GM04503 (cell line): ENCODE measurements around the gene OTOS.

Experiments
- DNase-seq: peaks from one replicate; pipeline ENCODE4 v3.0.0-alpha.2; 2012; ENCODE audit warnings: low read depth

OTOS gene

DNA sequence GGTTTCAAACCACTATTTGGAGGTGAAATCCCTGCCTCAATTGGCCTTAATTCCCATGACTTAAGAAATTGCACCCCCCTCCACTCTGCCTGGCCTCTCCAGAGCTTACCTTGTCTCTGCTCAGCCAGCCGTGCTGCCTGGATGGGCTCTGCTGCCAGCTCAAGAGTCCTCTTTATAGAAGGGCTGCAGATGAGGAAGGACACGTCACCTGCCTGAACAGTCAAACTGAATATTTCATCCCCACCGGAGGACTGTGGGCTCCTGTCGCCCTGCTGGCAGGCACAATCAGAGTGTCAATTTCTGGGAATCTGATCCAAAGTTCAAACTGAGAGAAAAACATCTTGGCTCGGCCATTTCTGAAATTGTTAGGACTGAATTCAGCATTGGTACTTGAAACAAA, at the start of gene OTOS:
Gene OTOS (minus strand): TSS at position 148 of the 400 bp plus-strand sequence. CDS start 332 bp downstream, outside the sequence.
- no peak for DNase-seq

DNA sequence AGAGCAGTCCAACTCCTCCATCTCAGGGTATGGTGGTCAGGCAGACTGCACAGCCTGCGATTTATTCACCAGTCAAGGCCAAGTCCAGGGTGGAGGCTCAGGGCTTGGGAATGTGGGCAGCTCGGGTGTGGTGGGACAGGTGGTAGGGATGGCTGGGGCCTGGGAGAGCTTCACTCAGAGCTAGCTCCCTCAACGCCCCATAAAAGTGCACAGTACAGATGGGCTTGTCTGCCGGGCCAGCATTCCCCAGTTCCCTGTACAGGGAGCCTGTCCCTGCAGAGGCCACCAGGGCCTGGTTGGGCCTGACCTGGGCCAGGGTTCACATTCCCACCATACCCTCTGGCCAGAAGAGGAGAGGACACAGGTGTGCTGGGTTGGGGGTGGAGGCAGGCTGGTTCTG, 49.2 kb upstream of the OTOS start:
- DNase-seq: no peak

DNA sequence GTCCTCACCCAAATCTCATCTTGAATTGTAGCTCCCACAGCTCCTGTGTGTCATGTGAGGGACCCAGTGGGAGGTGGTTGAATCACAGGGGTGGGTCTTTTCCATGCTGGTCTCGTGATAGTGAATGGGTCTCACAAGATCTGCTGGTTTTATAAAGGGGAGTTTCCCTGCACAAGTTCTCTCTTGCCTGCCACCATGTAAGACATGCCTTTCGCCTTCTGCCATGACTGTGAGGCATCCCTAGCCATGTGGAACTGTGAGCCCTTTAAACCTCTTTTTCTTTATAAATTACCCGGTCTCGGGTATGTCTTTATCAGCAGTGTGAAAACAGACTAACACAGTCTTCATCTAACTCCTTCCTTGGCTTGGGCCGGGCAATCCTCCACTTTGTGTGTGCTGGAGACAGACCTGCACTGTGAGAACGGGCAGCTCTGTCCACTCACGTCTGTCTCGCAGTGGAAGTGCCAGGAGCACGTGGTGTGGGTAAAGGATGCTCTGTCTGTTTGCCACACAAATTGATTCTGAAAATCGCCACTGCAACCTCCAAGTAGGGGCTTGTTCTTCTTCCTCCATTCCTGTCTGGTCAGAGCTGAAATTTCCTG, 47.6 kb upstream of the OTOS start:
- no peak for DNase-seq

DNA sequence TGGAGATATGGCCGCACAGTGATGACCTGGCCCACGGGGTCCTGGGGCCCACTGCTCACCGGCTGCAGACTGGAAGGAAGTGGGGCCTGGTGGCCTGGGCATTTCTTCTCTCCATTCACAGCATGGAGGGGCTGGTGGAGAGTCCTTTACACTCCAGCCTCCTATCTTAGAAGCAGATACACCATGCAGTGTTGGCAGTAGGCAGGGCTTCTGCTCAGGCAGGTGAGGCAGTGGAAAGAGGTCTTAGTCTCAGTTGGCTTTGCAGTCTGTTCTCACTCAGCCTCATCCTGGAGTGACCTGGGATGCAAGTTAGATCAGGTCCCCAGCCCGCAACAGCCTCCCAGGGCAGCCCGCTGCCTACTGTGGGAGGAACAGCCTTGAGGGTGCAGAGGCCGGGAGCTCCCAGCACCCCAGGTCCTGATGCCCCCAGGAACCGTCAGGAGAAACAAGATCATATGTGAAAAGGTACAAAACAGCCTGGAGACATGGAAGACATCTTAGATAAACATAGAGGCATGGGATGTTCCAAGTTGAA, 45.8 kb upstream of the OTOS start:
- DNase-seq: no peak

- no peak for DNase-seq
Observed at GRCh38 chr2:240184656-240185055, 44.2 kb upstream of the OTOS start.

DNA sequence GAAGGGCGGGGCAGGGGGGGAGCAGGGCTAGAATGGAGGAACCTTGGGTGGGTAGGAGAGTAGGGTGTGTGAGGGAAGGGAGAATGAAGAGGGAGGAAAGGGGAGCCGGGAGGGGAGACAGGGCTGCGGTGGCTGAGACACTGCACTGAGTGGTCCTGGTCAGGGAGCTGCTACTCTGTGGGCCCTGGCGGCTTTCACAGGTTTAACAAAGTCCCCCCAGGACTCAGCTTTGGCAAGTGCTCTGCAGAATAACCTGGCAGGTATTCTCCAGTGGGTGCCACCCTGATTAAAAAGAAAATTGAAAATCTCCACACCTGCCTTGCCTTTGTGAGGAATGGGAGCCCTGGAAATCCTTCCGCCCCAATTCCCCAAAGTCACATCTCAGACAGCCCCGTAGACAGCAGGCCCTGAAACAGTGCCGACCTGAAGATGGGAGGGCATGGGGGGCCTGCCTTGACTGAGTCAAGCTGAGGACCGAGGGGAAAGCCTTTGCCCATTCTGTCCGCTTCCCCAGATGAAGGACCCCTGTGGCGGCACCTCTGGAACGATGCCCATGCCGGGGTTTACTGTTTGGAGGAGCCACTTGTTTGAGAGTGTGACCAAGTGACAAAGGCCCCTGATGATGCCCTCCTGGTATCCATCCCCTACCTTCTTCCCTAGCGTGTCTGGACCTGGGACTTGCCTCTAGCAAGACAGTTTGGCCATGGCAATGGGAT, 43.6 kb upstream of the OTOS start:
- DNase-seq: no peak

DNA sequence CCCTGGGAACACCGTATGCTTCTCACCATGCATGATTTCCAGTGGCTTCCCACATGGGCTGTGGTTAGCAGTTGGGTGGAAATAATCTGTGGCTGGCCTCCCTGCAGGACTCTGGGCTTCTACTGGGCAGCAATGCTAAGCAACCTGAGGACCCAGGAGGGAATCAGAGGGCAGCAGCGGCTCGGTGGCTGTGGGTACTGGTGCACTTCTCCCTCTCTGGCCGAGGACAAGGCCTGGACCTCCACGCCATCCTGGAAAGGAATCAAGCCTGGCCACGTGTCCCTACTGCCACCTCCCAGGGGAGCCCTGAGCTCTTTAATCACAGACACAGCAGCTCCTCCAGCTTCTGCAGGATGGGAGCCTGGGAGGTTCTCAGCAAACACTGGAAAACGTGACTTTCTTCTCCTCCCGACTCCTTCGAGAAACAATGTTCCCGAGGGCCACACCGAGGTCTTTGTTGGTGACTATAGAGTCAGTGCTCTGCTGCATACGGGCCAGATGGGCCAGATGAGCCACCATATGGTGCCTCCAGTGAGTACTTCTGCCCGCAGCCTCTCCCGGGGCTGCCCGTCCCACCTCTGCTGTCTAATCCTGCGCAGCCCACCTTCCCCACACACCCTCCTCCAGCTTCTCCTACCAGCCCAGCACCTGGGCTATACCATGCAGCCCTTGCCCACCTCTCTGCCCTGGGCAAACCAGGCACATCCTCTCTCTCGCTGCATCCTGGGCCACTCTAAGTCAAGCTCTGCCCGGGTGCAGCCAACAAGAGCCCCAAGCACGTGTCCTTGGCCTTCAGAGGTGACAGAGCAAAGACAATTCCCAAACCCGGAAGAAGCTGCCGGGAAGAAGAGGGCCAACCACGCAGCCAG, 42.8 kb upstream of the OTOS start:
- DNase-seq: no peak

GRCh38 chr2:240182476-240182875, 42.0 kb upstream of the OTOS start:
- DNase-seq: no peak

DNA sequence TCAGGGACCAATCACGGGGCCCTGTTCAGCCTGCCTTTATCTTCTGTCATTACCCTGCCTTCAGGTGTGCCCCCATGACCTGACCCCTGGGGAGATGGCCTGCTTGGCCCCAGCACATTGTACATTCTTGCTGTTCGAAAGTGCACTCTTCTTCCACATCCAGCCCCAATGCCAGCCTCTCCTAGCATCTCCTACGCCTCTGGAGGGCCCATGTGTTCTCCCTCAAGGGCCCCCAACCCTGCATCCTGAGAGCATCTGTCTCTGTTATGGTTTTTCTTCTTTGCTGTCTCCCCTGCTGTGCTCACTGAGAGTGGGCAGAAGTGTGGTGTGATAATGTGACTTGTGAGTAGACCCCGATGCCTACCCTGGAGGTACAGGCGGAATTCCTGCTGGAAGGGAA, 41.5 kb upstream of the OTOS start:
- no peak for DNase-seq

DNA sequence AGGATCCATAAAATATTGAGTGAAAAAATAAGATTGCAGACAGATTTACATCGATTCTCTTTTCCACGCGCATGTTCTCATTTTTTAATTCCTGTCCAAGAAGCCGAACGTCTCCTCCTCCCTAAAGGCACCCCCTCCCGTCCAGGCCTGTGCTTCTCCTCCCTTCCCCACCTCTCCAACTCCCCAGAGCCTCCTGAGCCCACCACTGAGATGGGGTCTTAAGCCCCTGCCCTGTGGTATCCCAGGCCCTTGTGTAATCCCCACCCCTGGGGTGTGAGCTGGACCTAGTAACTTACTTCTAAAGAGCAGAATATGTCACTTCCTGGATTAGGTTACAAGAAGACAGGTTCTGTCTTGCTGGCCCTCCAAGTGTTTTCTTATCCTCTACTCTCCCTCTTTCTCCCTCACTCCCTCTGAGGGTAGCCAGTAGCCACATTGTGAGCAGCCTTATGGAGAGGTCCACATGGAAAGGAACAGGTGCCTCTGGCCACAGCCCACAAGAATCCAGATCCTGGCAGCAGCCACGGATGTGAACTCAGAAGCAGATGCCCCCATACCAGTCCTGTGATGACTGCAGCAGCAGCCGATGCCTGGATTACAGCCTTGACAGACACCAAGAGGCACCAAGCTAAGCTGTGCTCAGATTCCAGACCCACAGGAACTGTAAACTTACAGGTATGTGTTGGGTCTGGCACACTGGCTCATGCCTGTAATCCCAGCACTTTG, 39.6 kb upstream of the OTOS start:
- DNase-seq: no peak

- DNase-seq: no peak
Observed at GRCh38 chr2:240179186-240179815, 38.8 kb upstream of the OTOS start.

- no peak for DNase-seq
Observed at GRCh38 chr2:240178564-240178963, 38.1 kb upstream of the OTOS start.

- DNase-seq: no peak
Observed at GRCh38 chr2:240174496-240174895, 34.0 kb upstream of the OTOS start.

GRCh38 chr2:240172071-240172895, 31.8 kb upstream of the OTOS start:
- no peak for DNase-seq

- DNase-seq: no peak
Observed at GRCh38 chr2:240170883-240171282, 30.4 kb upstream of the OTOS start.

GRCh38 chr2:240170354-240170735, 29.9 kb upstream of the OTOS start:
- DNase-seq: no peak

GRCh38 chr2:240169486-240170353, 29.3 kb upstream of the OTOS start:
- DNase-seq: no peak

GRCh38 chr2:240168546-240169361, 28.3 kb upstream of the OTOS start:
- DNase-seq: no peak

DNA sequence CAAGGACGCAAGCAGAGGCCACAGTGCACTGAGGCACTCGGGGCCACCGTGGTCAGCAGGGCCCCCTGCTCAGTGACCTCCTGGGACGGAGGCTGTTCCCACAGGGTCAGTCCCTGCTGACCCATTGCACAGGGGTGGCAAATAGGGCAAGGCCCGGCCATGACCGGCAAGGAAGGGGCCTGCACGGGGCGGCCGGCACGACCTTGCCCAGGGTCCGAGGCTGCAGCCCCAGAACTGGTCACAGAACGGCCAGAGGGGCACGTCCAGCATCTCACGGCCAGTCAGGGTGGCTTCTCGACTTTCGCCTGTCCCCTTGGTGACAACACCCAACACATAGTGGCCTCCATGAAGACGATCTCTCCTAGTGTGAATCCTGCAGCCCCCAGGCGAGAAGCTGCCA, 27.6 kb upstream of the OTOS start:
- DNase-seq: no peak
